Measurements from ENCODE around the gene SRGAP1. TPM values are rescaled to one million over a fixed set of nuclear protein-coding genes. Genes with fewer than 3 reads are reported as not detected.

Gene SRGAP1
- total and polyA plus RNA-seq, 2 of the 4 experiments (the other 2 are of a cell fraction), result 10.0 to 10.2 TPM

- no peak overlapping the region for H2AFZ ChIP-seq (replicated peaks; ENCODE audit: low read length, poor library complexity)
- H2AK9ac ChIP-seq (replicated peaks; ENCODE audit: low read depth, low read length, poor library complexity), result no peak overlapping the region
- H2BK120ac ChIP-seq (ENCODE audit: low read depth, low read length), result no peak overlapping the region
- H3K4me2 ChIP-seq (ENCODE audit: low read depth, low read length), result no peak overlapping the region
- H3K4me3 ChIP-seq (ENCODE audit: insufficient read depth, low read depth, low read length), result no peak overlapping the region
- no peak overlapping the region for H3K23ac ChIP-seq (ENCODE audit: low read depth, low read length)
- no peaks in the 10 kb centered on the region for H3K27me3 ChIP-seq (ENCODE audit: control insufficient read depth, insufficient read depth, low read length)
- no peak overlapping the region for H4K5ac ChIP-seq (ENCODE audit: low read depth, low read length)
- no peak overlapping the region for H3K14ac ChIP-seq (replicated peaks; ENCODE audit: low read depth, low read length)
- no peak overlapping the region for H2BK20ac ChIP-seq (ENCODE audit: low read depth, low read length)
- no peaks in the 10 kb centered on the region for H3K79me1 ChIP-seq (ENCODE audit: low read depth in 1 of 2, low read length in 2 of 2)
- intact Hi-C loops (cut with micrococcal nuclease) (no loop called here), in situ Hi-C loops (cut with MboI; ENCODE audit: low sequenced_read_pairs) (no loop called here), dilution Hi-C loops (cut with HindIII; ENCODE audit: low sequenced_read_pairs, unreplicated experiment) (no loop called here)
- H4K20me1 ChIP-seq (ENCODE audit: insufficient read depth, low read length), result no peaks in the 10 kb centered on the region
- no peak overlapping the region for H3K56ac ChIP-seq (ENCODE audit: extremely low read depth, insufficient read depth, low read length)
- H4K8ac ChIP-seq (ENCODE audit: low read depth in 2 of 2, low read length in 2 of 2), result no peak overlapping the region
- H4K91ac ChIP-seq (ENCODE audit: insufficient read depth, low read depth, low read length), result no peak overlapping the region
- no peak overlapping the region for H3K4ac ChIP-seq (ENCODE audit: low read depth, low read length)
- peaks cover 3% of the 10 kb centered on the region; the same call in 1 of the 2 replicates for H3K9me3 ChIP-seq (ENCODE audit: control insufficient read depth, insufficient read depth, low read length)
- DNase-seq (no peak), ATAC-seq (ENCODE audit: low read depth) (no peak)
- no peak overlapping the region for H2BK5ac ChIP-seq (ENCODE audit: low read depth, low read length, poor library complexity, severe bottlenecking)
- H3K18ac ChIP-seq (ENCODE audit: low read depth, low read length), result no peak overlapping the region
- ChIA-PET POLR2A (ENCODE audit: unreplicated experiment) (no interaction called here), CTCF (interaction anchor here (0.7 to 1.1 kb wide), 2 partner anchors 10 to 869 kb away, joined by 3 read pairs; no protein-coding TSS in a partner anchor)
- no peak for TF ChIP-seq CHD1 (IDR thresholded peaks at IDR 0.05; ENCODE audit: low read depth, low read length)
- no peak for TF ChIP-seq NFE2L2 (IDR thresholded peaks at IDR 0.05; ENCODE audit: low read depth, low read length)
- TF ChIP-seq RFX5 (IDR thresholded peaks at IDR 0.05; ENCODE audit: low read depth, low read length), result no peak
- no peak for TF ChIP-seq USF2 (IDR thresholded peaks at IDR 0.05; ENCODE audit: low read depth, low read length)
- TF ChIP-seq ELK1 (IDR thresholded peaks at IDR 0.05; ENCODE audit: borderline replicate concordance, low read depth, low read length), result no peak
- no peak for TF ChIP-seq MAZ (IDR thresholded peaks at IDR 0.05; ENCODE audit: borderline replicate concordance, low read depth, low read length)
- no peak for TF ChIP-seq MXI1 (IDR thresholded peaks at IDR 0.05; ENCODE audit: borderline replicate concordance, low read depth, low read length)
- no peak for TF ChIP-seq CTCF (conservative IDR thresholded peaks at IDR 0.05; ENCODE audit: low read depth, low read length)
- no peak for TF ChIP-seq SMC3 (IDR thresholded peaks at IDR 0.05; ENCODE audit: low read depth, low read length)
- no peak overlapping the region for H3K9ac ChIP-seq (ENCODE audit: low read depth, low read length)
- no peaks in the 10 kb centered on the region for H3K4me1 ChIP-seq (ENCODE audit: control insufficient read depth, insufficient read depth, low read length)
- no peaks in the 10 kb centered on the region for H3K36me3 ChIP-seq (ENCODE audit: control insufficient read depth, insufficient read depth, low read length)
- BruUV-seq (replicated peaks), result no TSS peak
- no peak overlapping the region for H3K27ac ChIP-seq (ENCODE audit: insufficient read depth, low read length)
- WGBS, 2 experiments (ENCODE audit: extremely low coverage in 2 of 2, insufficient read length in 1 of 2), result 85% methylated on average over 6 of the region's 6 CpGs; no CpG with 5 or more reads in 1 of the 2 experiments
- H3K9me1 ChIP-seq (ENCODE audit: insufficient read depth, low read length), result 0 out of 2 replicates have a peak, but pooled peaks cover 2% of the 10 kb centered on the region
- H2AK5ac ChIP-seq (ENCODE audit: low read depth, low read length), result no peak overlapping the region
- no peak overlapping the region for H2BK15ac ChIP-seq (ENCODE audit: low read depth, low read length)
These were observed 28.5 kb upstream of the SRGAP1 start for GRCh38 chr12:63816031-63816430.
